Lower leg skin (tissue), 4 donors: ENCODE data around the gene LCA5L. TPM values are rescaled to one million over a fixed set of nuclear protein-coding genes. Genes with fewer than 3 reads are reported as not detected.

Source experiments
- DNase-seq, 2 donors: peaks; one replicate each; pipeline ENCODE4 v3.0.0-alpha.2; 2019; ENCODE audit warnings: low spot score in 2 of 2
- H3K4me3 ChIP-seq: fragments of 200-600 bp; sonication (generic); 2 replicates; pipeline ENCODE4 v1.5.1; 2017; ENCODE audit warnings: mild to moderate bottlenecking, low read depth; ENCODE audit not compliant: poor library complexity, severe bottlenecking
- CTCF ChIP-seq, 3 donors: fragments of 450-650 bp; IDR thresholded peaks; one replicate each; pipeline ENCODE4 v1.5.1; 2016; ENCODE audit warnings: antibody characterized with exemption in 3 of 3, mild to moderate bottlenecking in 3 of 3, moderate library complexity in 2 of 3
- POLR2A ChIP-seq, 2 donors: fragments of 450-650 bp; IDR thresholded peaks; one replicate each; pipeline ENCODE4 v1.6.1; 2016 to 2017; ENCODE audit warnings: antibody characterized with exemption in 2 of 2, mild to moderate bottlenecking in 1 of 2, moderate library complexity in 1 of 2
- WGBS, 2 donors: methylation state at CpG; one replicate each; pipeline ENCODE4 v1.1.5; 2018; 5-methylcytosine and 5-hydroxymethylcytosine counted together
- intact Hi-C: fragments of 100-400 bp; cut with DNase I; formaldehyde crosslinking; loops from one replicate; pipeline ENCODE4 v1.15.0; 2023; ENCODE audit warnings: low total_unique reads
- total RNA-seq, 4 donors: library from RNA; depleted of rRNA; stranded (reverse); fragments of >200 nt; gene quantifications; one replicate each; pipeline ENCODE4 v1.1.0, GENCODE V29; 2016

LCA5L gene
- total RNA-seq, 4 donors from 2014 or later = 0.30 to 0.81 (median 0.79) TPM; not detected in 1

GRCh38 chr21:39406065-39406464 lies 39.5 kb downstream of the LCA5L start:
- no peak for DNase-seq
- H3K4me3 ChIP-seq = no peak overlapping the region
- WGBS, 2 donors = 91 to 98% methylated on average over 2 of the region's 2 CpGs
- intact Hi-C loops = no loop called here
- TF ChIP-seq POLR2A (IDR thresholded peaks at IDR 0.05) (no peak), CTCF (IDR thresholded peaks at IDR 0.05) (no peak)

GRCh38 chr21:39400173-39400572 lies 45.4 kb downstream of the LCA5L start:
- TF ChIP-seq CTCF (IDR thresholded peaks at IDR 0.05) (no peak), POLR2A (IDR thresholded peaks at IDR 0.05) (no peak)
- intact Hi-C loops = no loop called here
- 87% methylated on average over 8 of the region's 8 CpGs for WGBS, 2 donors
- no peak overlapping the region for H3K4me3 ChIP-seq
- no peak for DNase-seq

- H3K4me3 ChIP-seq = no peak overlapping the region
- intact Hi-C loops = no loop called here
- WGBS, 2 donors = 91 to 92% methylated on average over 11 of the region's 11 CpGs
- no peak for TF ChIP-seq POLR2A (IDR thresholded peaks at IDR 0.05)
- no peak for TF ChIP-seq CTCF (IDR thresholded peaks at IDR 0.05)
- no peak for DNase-seq
Observed at GRCh38 chr21:39397646-39398385, 47.8 kb downstream of the LCA5L start.

GRCh38 chr21:39392981-39393380 lies 52.6 kb downstream of the LCA5L start:
- WGBS, 2 donors = 91% methylated on average over 7 of the region's 7 CpGs
- intact Hi-C loops = no loop called here
- H3K4me3 ChIP-seq = no peak overlapping the region
- TF ChIP-seq POLR2A (IDR thresholded peaks at IDR 0.05) = no peak
- TF ChIP-seq CTCF (IDR thresholded peaks at IDR 0.05) = no peak
- peak in 1 of 2 donors; percentile 23 for DNase-seq

GRCh38 chr21:39390212-39390765 lies 55.3 kb downstream of the LCA5L start:
- TF ChIP-seq CTCF (IDR thresholded peaks at IDR 0.05) = no peak
- no peak for TF ChIP-seq POLR2A (IDR thresholded peaks at IDR 0.05)
- peak in 1 of 2 donors; percentile 75 for DNase-seq
- no peak overlapping the region for H3K4me3 ChIP-seq
- WGBS, 2 donors = 83 to 85% methylated on average over 16 of the region's 16 CpGs
- intact Hi-C loops = no loop called here
